ENCODE results near the gene SLC8B1. TPM values are rescaled to one million over a fixed set of nuclear protein-coding genes. Genes with fewer than 3 reads are reported as not detected.
A peak's percentile ranks its signal among the peaks of the same experiment; 100 is the strongest.

Gene SLC8B1
- polyA plus RNA-seq, 1 donor (not counting 4 experiments of a cell fraction or from before 2014, with no cell fraction given), result 8.0 TPM

GRCh38 chr12:113299619-113300237 lies 35.2 kb downstream of the SLC8B1 start:
- Histone ChIP-seq H3K4me3 (ENCODE audit: control insufficient read depth in 2 of 3, extremely low read depth in 1 of 3, insufficient read depth in 2 of 3, low read depth in 1 of 3, low read length in 3 of 3) (peak overlapping the region in 1 of 3 experiments; percentile 19), H3K4me1 (ENCODE audit: control insufficient read depth, extremely low read depth, insufficient read depth, low read length) (peaks cover 14% of the 10 kb centered on the region), H3K27me3 (ENCODE audit: control insufficient read depth, extremely low read depth, insufficient read depth, low read length) (no peaks in the 10 kb centered on the region), H3K9ac (ENCODE audit: control insufficient read depth, extremely low read depth, insufficient read depth, low read length) (peak overlapping the region; percentile 48), H3K27ac (ENCODE audit: control insufficient read depth, insufficient read depth, low read length) (peak overlapping the region; percentile 38), H3K79me2 (ENCODE audit: control insufficient read depth, insufficient read depth, low read length) (no peaks in the 10 kb centered on the region), H4K20me1 (ENCODE audit: control insufficient read depth, extremely low read depth, insufficient read depth, low read length) (no peaks in the 10 kb centered on the region), H3K9me1 (ENCODE audit: control insufficient read depth, extremely low read depth, insufficient read depth, low read length) (peaks cover 2% of the 10 kb centered on the region), H3K36me3 (ENCODE audit: control insufficient read depth in 2 of 2, extremely low read depth in 1 of 2, insufficient read depth in 2 of 2, low read length in 2 of 2) (peaks cover 0 to 2% of the 10 kb centered on the region in 2 experiments), H2AFZ (ENCODE audit: control insufficient read depth, low read length) (peak overlapping the region; percentile 52), H3K9me3 (ENCODE audit: control insufficient read depth, low read depth, low read length) (no peaks in the 10 kb centered on the region), H3K4me2 (ENCODE audit: control insufficient read depth, extremely low read depth, insufficient read depth, low read depth, low read length) (peak overlapping the region; percentile 73)
- TF ChIP-seq EZH2 (IDR thresholded peaks at IDR 0.05; ENCODE audit: low read length) (no peak), CTCF (optimal IDR thresholded peaks at IDR 0.05 in 1 of 3, IDR thresholded peaks at IDR 0.05 in 1 of 3, conservative IDR thresholded peaks at IDR 0.05 in 1 of 3; ENCODE audit: extremely low read depth in 1 of 3, insufficient read depth in 2 of 3, low read length in 3 of 3) (no peak)
- FAIRE-seq, result peak; percentile 89
- dilution Hi-C loops (cut with MboI; ENCODE audit: extremely low pct_ligation_motif_present, low sequenced_read_pairs), result no loop called here
- peak; percentile 83 for DNase-seq (ENCODE audit: low read depth, low spot score)

- no peak for TF ChIP-seq EZH2 (IDR thresholded peaks at IDR 0.05; ENCODE audit: low read length)
- peak in 1 of 3 experiments; percentile 9 for TF ChIP-seq CTCF (optimal IDR thresholded peaks at IDR 0.05 in 1 of 3, IDR thresholded peaks at IDR 0.05 in 1 of 3, conservative IDR thresholded peaks at IDR 0.05 in 1 of 3; ENCODE audit: extremely low read depth in 1 of 3, insufficient read depth in 2 of 3, low read length in 3 of 3)
- Histone ChIP-seq H3K9ac (ENCODE audit: control insufficient read depth, extremely low read depth, insufficient read depth, low read length) (peak overlapping the region; percentile 48), H3K9me1 (ENCODE audit: control insufficient read depth, extremely low read depth, insufficient read depth, low read length) (peaks cover 2% of the 10 kb centered on the region), H3K27me3 (ENCODE audit: control insufficient read depth, extremely low read depth, insufficient read depth, low read length) (no peaks in the 10 kb centered on the region), H3K4me3 (ENCODE audit: control insufficient read depth in 2 of 3, extremely low read depth in 1 of 3, insufficient read depth in 2 of 3, low read depth in 1 of 3, low read length in 3 of 3) (peak overlapping the region in 1 of 3 experiments; percentile 19), H3K36me3 (ENCODE audit: control insufficient read depth in 2 of 2, extremely low read depth in 1 of 2, insufficient read depth in 2 of 2, low read length in 2 of 2) (peaks cover 0 to 4% of the 10 kb centered on the region in 2 experiments), H3K27ac (ENCODE audit: control insufficient read depth, insufficient read depth, low read length) (peak overlapping the region; percentile 38), H3K4me2 (ENCODE audit: control insufficient read depth, extremely low read depth, insufficient read depth, low read depth, low read length) (peak overlapping the region; percentile 73), H4K20me1 (ENCODE audit: control insufficient read depth, extremely low read depth, insufficient read depth, low read length) (no peaks in the 10 kb centered on the region), H3K79me2 (ENCODE audit: control insufficient read depth, insufficient read depth, low read length) (no peaks in the 10 kb centered on the region), H3K4me1 (ENCODE audit: control insufficient read depth, extremely low read depth, insufficient read depth, low read length) (peaks cover 14% of the 10 kb centered on the region), H3K9me3 (ENCODE audit: control insufficient read depth, low read depth, low read length) (no peaks in the 10 kb centered on the region), H2AFZ (ENCODE audit: control insufficient read depth, low read length) (no peak overlapping the region)
- FAIRE-seq (no peak), DNase-seq (ENCODE audit: low read depth, low spot score) (no peak)
- dilution Hi-C loops (cut with MboI; ENCODE audit: extremely low pct_ligation_motif_present, low sequenced_read_pairs), result no loop called here
Observed at GRCh38 chr12:113298861-113299545, 35.9 kb downstream of the SLC8B1 start.

All from keratinocyte (primary cell).